Measurements from ENCODE around the gene DISC1. TPM values are rescaled to one million over a fixed set of nuclear protein-coding genes. Genes with fewer than 3 reads are reported as not detected.
"Not testable (repeated sequence)": the region's sequence is repeated elsewhere in the genome, so short reads cannot be mapped to it uniquely, and the experiment has no call there.

Gene DISC1
- total RNA-seq, 4 donors from 2014 or later: 9.6 to 27.9 (median 13.0) TPM

DNA sequence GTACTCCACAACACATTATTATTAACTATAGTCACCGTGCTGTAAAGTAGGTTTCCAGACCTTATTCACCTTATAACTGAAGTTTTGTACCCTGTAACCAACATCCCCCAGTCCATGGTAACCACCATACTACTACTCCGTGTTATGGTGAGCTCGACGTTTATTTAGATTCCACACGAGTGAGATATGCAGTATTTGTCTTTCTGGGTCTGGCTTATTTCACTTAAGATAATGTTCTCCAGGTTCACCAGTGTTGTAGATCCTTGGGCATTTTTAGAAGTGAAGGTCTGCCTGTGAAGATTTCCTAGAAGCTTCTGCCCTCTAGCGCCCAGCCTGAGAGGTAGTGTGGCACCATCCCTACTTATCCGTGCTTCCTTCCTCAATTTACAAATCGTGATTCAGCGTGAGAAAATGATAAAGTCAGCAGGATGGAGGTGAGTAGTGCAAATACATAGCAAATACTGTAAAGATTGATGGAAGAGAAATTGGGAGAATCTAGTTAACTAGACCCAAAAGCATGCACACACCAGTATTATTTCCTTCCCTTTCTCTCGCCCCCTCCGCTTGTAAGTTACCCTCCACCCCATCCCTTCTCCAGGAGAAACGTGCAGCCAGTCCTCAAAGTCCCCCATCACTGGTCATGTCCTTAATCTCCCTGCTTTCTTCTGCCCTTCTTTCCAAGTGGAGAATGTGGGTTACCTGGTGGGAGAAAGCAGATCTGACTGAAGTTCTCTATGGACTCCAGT lies 36.0 kb upstream of the DISC1 start:
- ATAC-seq (ENCODE audit: low FRiP score) (peak; percentile 83), DNase-seq (ENCODE audit: low spot score) (no peak)
- TF ChIP-seq, protein P1, sequence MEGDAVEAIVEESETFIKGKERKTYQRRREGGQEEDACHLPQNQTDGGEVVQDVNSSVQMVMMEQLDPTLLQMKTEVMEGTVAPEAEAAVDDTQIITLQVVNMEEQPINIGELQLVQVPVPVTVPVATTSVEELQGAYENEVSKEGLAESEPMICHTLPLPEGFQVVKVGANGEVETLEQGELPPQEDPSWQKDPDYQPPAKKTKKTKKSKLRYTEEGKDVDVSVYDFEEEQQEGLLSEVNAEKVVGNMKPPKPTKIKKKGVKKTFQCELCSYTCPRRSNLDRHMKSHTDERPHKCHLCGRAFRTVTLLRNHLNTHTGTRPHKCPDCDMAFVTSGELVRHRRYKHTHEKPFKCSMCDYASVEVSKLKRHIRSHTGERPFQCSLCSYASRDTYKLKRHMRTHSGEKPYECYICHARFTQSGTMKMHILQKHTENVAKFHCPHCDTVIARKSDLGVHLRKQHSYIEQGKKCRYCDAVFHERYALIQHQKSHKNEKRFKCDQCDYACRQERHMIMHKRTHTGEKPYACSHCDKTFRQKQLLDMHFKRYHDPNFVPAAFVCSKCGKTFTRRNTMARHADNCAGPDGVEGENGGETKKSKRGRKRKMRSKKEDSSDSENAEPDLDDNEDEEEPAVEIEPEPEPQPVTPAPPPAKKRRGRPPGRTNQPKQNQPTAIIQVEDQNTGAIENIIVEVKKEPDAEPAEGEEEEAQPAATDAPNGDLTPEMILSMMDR (IDR thresholded peaks at IDR 0.05): peak in 1 of 3 donors; percentile 10

DNA sequence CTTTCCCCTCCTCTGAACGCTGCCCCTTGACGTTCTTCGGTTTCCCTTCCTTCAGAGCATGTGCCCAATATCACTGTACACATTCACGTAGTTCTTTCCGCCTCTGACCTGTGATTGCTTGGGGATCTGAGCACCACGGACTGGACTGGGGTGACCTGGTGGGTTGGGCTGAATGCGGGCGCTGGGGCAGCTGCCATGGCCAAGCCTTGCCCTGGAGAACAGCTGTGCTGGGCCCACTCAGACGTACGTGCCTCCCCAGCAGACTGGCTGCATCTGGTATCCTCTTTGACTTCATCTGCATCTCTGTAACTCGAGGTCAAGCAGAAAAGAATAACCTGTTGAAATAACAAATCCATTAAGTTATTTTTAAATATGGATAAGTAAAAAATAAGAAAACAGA lies 35.1 kb upstream of the DISC1 start:
- TF ChIP-seq, protein P1 (IDR thresholded peaks at IDR 0.05): no peak
- ATAC-seq (ENCODE audit: low FRiP score) (no peak), DNase-seq (ENCODE audit: low spot score) (no peak)

DNA sequence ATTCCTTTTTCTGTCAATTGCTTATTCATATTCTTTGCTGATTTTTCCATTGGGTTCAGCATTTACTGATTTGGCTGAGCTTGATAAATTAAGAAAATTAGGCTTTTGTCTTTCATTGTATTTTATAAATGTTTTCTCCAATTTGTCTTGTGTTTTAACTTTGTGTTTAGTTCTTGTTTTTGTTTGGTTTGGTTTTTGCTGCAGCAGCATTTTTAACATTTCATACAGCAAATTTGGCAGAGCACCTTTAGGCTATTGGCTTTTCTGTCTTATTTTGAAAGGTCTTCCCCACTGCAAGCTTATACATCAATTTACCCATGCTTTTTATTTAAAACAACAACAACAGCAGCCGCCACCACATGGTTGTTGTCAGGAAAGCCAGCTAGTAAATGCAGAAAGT lies 33.8 kb upstream of the DISC1 start:
- ATAC-seq (ENCODE audit: low FRiP score) (no peak), DNase-seq (ENCODE audit: low spot score) (no peak)
- TF ChIP-seq, protein P1 (IDR thresholded peaks at IDR 0.05): no peak

DNA sequence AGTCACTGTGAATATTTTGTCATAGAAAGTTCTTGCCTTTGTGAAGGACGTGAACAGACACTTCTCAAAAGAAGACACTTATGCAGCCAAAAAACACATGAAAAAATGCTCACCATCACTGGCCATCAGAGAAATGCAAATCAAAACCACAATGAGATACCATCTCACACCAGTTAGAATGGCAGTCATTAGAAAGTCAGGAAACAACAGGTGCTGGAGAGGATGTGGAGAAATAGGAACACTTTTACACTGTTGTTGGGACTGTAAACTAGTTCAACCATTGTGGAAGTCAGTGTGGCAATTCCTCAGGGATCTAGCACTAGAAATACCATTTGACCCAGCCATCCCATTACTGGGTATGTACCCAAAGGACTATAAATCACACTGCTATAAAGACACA lies 33.3 kb upstream of the DISC1 start:
- ATAC-seq (ENCODE audit: low FRiP score); DNase-seq (ENCODE audit: low spot score): not testable (repeated sequence)

DNA sequence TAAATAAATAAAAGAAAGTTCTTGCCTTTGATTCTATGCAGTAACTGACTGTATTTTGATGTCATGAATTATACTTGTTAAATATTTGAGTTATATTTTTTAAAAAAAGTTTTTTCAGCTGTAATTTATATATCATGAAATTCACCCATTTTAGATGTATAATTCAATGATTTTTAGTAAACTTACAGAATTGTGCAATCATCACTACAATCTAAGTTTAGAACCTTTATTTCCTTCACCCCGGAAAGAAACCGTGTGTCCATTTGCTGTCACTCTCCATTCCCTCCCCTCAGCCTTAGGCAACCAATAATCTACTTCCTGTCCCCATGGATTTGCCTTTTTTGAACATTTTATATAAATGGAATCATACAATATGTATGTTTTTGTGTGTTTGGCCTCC lies 32.5 kb upstream of the DISC1 start:
- DNase-seq (ENCODE audit: low spot score): no peak
- ATAC-seq (ENCODE audit: low FRiP score): no peak
- TF ChIP-seq, protein P1 (IDR thresholded peaks at IDR 0.05): no peak

DNA sequence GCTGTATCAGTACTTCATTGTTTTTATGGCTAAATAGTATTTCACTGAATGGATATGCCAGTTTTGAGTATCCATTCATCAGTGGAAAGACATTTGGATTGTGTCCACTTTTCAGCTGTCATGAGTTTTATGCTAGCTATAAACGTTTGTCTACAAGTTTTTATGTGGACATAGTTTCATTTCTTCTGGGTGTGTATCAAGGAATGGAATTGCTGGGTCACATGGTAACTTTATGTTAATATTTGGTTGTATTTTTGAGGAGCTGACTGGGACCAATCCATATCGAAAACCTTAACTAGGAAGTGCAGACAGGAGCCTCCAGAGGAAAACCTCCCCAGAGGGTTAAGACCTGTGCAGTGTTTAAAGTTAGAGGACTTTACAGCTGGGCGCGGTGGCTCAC lies 31.8 kb upstream of the DISC1 start:
- TF ChIP-seq, protein P1 (IDR thresholded peaks at IDR 0.05): no peak
- ATAC-seq (ENCODE audit: low FRiP score) (no peak), DNase-seq (ENCODE audit: low spot score) (no peak)

DNA sequence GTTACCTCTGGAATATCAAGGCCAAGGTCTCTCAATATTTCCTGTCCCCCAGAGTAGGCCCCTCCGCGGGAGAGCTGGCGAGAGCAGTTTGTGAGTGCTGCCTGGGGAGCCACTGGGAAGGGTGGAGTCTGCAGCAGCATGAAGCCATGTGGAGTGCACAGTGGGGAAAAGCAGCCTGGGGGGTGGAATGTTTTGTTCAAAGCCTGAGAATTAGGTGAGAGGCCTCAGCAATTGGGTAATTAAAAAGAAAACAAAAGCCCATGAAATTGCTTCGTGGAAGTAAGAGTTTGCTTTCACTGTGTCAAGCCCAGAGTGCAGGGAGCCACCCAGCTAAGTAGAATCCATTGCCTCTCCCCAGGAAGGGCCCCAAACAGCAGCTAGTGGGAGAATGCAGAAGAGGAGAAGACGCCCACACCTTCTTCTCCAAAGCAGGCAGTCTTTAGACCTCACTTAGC lies 30.2 kb upstream of the DISC1 start:
- ATAC-seq (ENCODE audit: low FRiP score) (no peak), DNase-seq (ENCODE audit: low spot score) (no peak)
- TF ChIP-seq, protein P1 (IDR thresholded peaks at IDR 0.05): no peak

All from omental fat pad (tissue), 4 donors.